Testis (tissue), 2 donors: Measurements from ENCODE around the gene SEMA3D.

ENCODE experiments used
- CTCF ChIP-seq, 3 experiments: fragments of 450-650 bp in 2 of 3; fragments of 200-600 bp in 1 of 3; sonication (generic) in 1 of 3; IDR thresholded peaks; one replicate each; pipeline ENCODE4 v1.5.1; 2016 to 2019; ENCODE audit warnings: antibody characterized with exemption in 3 of 3, mild to moderate bottlenecking in 2 of 3, moderate library complexity in 1 of 3
- POLR2A ChIP-seq: fragments of 450-650 bp; IDR thresholded peaks from one replicate; pipeline ENCODE4 v1.6.1; 2017; ENCODE audit warnings: antibody characterized with exemption, mild to moderate bottlenecking, moderate library complexity

GRCh38 chr7:85133006-85133405 lies 53.9 kb downstream of the SEMA3D start:
- TF ChIP-seq CTCF (IDR thresholded peaks at IDR 0.05) (no peak), POLR2A (no peak)
